ENCODE data around the gene CLIC1. TPM values are rescaled to one million over a fixed set of nuclear protein-coding genes. Genes with fewer than 3 reads are reported as not detected.

Gene CLIC1
- total RNA-seq, 1 donor from 2014 or later, result 374 TPM

DNA sequence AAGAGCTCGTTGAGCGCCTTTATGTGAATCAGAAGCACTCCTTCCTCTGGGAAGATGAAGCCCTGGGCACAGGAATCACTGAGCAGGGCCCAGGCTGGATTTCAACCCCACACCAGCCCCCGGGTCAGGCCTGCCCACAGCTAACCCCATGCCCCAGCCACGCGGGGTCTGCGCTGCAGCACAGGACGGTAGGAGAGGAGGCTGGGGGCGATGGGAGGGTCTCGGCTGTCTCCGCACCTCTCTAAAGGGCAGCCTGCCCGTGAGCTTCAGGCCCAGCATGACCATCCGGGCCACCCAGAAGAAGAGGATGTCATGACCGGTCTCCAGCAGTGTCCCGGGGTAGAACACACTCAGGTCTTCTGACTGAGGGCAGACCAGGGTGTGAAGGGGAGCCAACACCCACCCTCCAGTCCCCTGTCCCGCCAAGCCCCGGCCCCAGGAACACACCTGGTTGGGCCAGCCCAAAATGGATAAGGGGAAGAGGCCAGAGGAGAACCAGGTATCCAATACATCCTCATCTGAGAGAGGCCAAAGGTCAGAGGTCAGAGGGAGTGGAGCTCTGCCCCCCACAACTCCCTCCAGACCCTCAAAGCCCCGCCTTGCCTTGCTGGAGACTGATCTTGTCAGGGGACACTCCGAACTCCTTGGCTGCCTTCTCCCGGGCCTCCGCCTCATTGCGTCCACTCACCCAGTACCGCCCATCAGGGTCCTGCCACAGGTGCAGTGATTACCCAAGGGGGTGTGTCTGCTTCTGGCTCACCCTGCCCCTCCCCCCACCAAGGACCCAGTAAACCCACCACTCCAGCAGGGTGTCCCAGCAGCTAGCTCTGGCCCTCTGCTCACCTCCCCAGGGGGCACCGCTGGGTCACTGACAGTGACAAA lies 45.2 kb upstream of the CLIC1 start:
- ChIA-PET POLR2A (no interaction called here), CTCF (no interaction called here)
- no peak overlapping the region for H3K27ac Mint-ChIP-seq
- H3K4me3 Mint-ChIP-seq, result no peak overlapping the region
- TF ChIP-seq, protein P1, sequence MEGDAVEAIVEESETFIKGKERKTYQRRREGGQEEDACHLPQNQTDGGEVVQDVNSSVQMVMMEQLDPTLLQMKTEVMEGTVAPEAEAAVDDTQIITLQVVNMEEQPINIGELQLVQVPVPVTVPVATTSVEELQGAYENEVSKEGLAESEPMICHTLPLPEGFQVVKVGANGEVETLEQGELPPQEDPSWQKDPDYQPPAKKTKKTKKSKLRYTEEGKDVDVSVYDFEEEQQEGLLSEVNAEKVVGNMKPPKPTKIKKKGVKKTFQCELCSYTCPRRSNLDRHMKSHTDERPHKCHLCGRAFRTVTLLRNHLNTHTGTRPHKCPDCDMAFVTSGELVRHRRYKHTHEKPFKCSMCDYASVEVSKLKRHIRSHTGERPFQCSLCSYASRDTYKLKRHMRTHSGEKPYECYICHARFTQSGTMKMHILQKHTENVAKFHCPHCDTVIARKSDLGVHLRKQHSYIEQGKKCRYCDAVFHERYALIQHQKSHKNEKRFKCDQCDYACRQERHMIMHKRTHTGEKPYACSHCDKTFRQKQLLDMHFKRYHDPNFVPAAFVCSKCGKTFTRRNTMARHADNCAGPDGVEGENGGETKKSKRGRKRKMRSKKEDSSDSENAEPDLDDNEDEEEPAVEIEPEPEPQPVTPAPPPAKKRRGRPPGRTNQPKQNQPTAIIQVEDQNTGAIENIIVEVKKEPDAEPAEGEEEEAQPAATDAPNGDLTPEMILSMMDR (IDR thresholded peaks at IDR 0.05), result no peak
- peaks cover 70% of the 10 kb centered on the region for H3K36me3 Mint-ChIP-seq (ENCODE audit: low read depth)
- no peaks in the 10 kb centered on the region for H3K27me3 Mint-ChIP-seq
- no peak for DNase-seq
- peaks cover 13% of the 10 kb centered on the region for H3K4me1 Mint-ChIP-seq
- intact Hi-C loops (cut with micrococcal nuclease), result no loop called here
- no peaks in the 10 kb centered on the region for H3K9me3 Mint-ChIP-seq
- ATAC-seq (ENCODE audit: low read depth), result no peak

DNA sequence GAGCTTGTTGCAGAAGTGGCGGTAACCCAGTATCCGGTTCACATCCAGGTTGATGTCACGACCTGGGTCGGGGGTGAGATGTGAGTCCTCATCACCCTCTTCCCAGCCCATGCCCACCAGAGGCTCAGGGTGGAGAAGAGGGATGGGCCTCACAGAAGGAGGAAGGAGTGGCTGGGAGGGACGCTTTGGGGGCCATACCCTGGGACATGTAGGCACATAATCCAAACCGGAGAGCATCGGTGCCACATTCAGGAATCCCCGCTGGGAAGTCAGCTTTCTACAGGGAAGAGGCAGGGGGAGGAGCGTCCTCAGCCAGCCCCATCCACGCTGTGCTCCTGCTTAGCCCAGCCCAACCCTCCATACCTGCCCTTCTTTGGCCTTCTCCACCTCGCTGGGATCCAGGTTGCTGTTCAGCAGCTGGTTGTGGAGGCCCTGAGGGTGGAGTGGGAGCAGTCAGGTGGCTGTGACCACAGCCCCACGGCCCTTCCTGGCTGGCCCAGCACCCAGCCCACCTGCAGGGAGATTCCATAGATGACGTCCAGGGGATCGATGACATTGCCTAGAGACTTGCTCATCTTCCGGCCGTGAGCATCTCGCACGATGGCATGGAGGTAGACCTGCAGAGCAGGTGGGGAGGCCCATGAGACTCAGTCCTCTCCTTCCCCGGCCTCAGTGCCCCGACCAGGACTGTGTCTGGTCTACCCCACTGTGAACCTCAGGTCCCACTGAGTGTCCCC lies 44.3 kb upstream of the CLIC1 start:
- ChIA-PET CTCF (interaction anchor here (1.3 kb wide), 1 partner anchor 11 kb away, joined by 3 read pairs; no protein-coding TSS in a partner anchor), POLR2A (interaction anchor here (0.7 kb wide), 1 partner anchor 43 kb away, joined by 3 read pairs; no protein-coding TSS in a partner anchor)
- DNase-seq (no peak), ATAC-seq (ENCODE audit: low read depth) (no peak)
- Mint-ChIP-seq H3K9me3 (no peaks in the 10 kb centered on the region), H3K4me1 (peaks cover 18% of the 10 kb centered on the region), H3K36me3 (ENCODE audit: low read depth) (peaks cover 66% of the 10 kb centered on the region), H3K4me3 (no peak overlapping the region), H3K27ac (no peak overlapping the region), H3K27me3 (no peaks in the 10 kb centered on the region)
- intact Hi-C loops (cut with micrococcal nuclease), result no loop called here
- TF ChIP-seq, protein P1 (IDR thresholded peaks at IDR 0.05), result no peak

DNA sequence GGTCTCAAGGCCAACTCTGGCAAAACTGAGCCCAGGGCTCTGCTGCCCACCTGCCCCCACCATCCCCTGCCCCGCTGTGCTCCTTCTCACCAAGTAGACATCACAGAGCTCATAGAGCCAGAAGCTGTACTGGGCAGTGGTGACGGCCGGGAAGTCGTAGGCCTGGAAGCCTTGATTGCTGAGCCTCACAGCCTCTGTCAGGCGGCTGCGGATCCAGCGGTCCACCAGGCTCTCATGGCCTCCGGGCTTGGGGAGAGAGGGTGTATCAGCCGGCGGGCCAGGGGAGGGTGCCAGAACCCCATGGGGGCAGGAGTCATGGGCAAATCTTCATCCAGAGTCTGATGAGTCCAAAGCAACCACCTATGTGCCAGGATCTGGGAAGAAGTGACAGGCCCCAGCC lies 43.6 kb upstream of the CLIC1 start:
- intact Hi-C loops (cut with micrococcal nuclease), result no loop called here
- no peaks in the 10 kb centered on the region for H3K9me3 Mint-ChIP-seq
- peaks cover 59% of the 10 kb centered on the region for H3K36me3 Mint-ChIP-seq (ENCODE audit: low read depth)
- TF ChIP-seq, protein P1 (IDR thresholded peaks at IDR 0.05), result no peak
- H3K4me1 Mint-ChIP-seq, result peaks cover 24% of the 10 kb centered on the region
- CTCF ChIA-PET, result interaction anchor here (1.3 kb wide), 1 partner anchor 10 kb away, joined by 3 read pairs; no protein-coding TSS in a partner anchor
- POLR2A ChIA-PET, result interaction anchor here (0.7 kb wide), 1 partner anchor 42 kb away, joined by 3 read pairs; no protein-coding TSS in a partner anchor
- no peak overlapping the region for H3K4me3 Mint-ChIP-seq
- H3K27ac Mint-ChIP-seq, result no peak overlapping the region
- no peak for DNase-seq
- ATAC-seq (ENCODE audit: low read depth), result no peak
- H3K27me3 Mint-ChIP-seq, result no peaks in the 10 kb centered on the region

DNA sequence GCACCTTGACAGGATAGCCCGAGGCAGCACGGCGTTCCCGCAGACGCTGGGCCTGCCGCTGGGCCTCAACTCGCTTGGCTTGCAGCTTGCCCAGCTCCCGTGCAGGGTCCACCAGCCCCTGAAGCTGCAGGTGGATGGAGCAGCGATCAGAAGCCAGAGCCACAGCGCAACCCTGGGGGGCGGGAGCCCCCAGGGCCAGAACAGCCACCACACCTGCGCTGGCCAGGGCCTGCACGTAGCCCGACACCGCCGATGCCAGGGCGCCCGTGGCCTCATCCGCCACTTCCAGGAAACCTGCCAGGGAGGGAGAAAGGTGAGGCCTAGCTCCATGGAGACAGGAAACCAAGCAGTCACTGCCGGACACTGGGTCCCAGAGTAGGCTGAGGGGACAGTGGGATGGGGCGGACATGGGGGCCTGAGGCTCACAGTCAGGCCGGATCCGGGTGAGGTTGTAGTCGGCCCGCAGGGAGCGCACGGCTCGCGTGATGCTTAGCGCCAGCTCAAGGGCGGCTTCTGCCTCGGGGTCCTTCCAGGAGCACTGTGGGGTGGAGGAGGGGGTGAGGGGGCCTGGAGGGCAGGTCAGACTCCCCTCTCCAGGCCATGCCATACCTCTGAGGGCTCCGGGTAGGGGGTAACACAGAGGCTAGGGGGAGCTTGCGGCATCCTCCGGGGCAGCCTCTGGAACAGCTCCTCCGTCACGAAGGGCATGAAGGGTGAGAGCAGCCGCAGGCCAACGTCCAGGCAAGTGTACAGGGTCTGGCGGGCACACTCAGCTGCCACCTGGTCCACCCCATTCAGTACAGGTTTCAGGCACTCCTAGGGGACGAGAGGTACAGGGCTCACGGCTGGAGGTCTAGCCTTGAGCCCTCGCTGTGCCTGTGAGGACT lies 42.9 kb upstream of the CLIC1 start:
- Mint-ChIP-seq H3K9me3 (no peaks in the 10 kb centered on the region), H3K27ac (no peak overlapping the region), H3K4me3 (no peak overlapping the region), H3K36me3 (ENCODE audit: low read depth) (peaks cover 52% of the 10 kb centered on the region), H3K4me1 (peaks cover 24% of the 10 kb centered on the region), H3K27me3 (no peaks in the 10 kb centered on the region)
- TF ChIP-seq, protein P1 (IDR thresholded peaks at IDR 0.05), result no peak
- intact Hi-C loops (cut with micrococcal nuclease), result no loop called here
- DNase-seq (no peak), ATAC-seq (ENCODE audit: low read depth) (no peak)
- POLR2A ChIA-PET, result interaction anchor here (0.6 kb wide), 2 partner anchors 42 to 128 kb away, joined by 3 to 6 read pairs; no protein-coding TSS in a partner anchor
- CTCF ChIA-PET, result interaction anchor here (1.3 to 1.8 kb wide), 2 partner anchors 9 to 12 kb away, joined by 3 to 5 read pairs; no protein-coding TSS in a partner anchor

All from activated B cell treated with CpG ODN at 0.5 μM for 24 hours (primary cell).